Esophagus (tissue), 2 donors: Measurements from ENCODE around the gene RPL11. TPM values are rescaled to one million over a fixed set of nuclear protein-coding genes. Genes with fewer than 3 reads are reported as not detected.

ENCODE experiments used
- H3K27ac ChIP-seq, 2 donors: one replicate each; pipeline ENCODE4 v1.5.1; 2013; ENCODE audit warnings: low read depth in 2 of 2, mild to moderate bottlenecking in 2 of 2, inconsistent platforms in 1 of 2, low read length in 1 of 2, moderate library complexity in 1 of 2
- H3K27me3 ChIP-seq, 2 donors: one replicate each; pipeline ENCODE4 v1.6.1; 2013; ENCODE audit warnings: low read length in 2 of 2, control low read depth in 1 of 2, mild to moderate bottlenecking in 1 of 2; ENCODE audit not compliant: insufficient read depth in 2 of 2, control insufficient read depth in 1 of 2
- H3K36me3 ChIP-seq, 2 donors: one replicate each; pipeline ENCODE4 v1.6.1; 2013; ENCODE audit warnings: low read length in 1 of 2; ENCODE audit not compliant: control insufficient read depth in 2 of 2, insufficient read depth in 2 of 2
- H3K4me1 ChIP-seq, 2 donors: one replicate each; pipeline ENCODE4 v1.6.1; 2013; ENCODE audit warnings: low read length in 1 of 2; ENCODE audit not compliant: control insufficient read depth in 2 of 2, insufficient read depth in 2 of 2
- H3K4me3 ChIP-seq, 2 donors: one replicate each; pipeline ENCODE4 v1.5.1; 2013; ENCODE audit warnings: low read length in 2 of 2, mild to moderate bottlenecking in 2 of 2, low read depth in 1 of 2, moderate library complexity in 1 of 2
- H3K9me3 ChIP-seq, 2 donors: one replicate each; pipeline ENCODE4 v1.6.1; 2013; ENCODE audit warnings: mild to moderate bottlenecking in 2 of 2, low read depth in 1 of 2, low read length in 1 of 2, moderate library complexity in 1 of 2; ENCODE audit not compliant: control insufficient read depth in 2 of 2, insufficient read depth in 1 of 2
- WGBS, 2 donors: extraction: QIAGEN DNeasy Blood & Tissue Kit; methylation state at CpG; one replicate each; pipeline ENCODE4 v1.1.7; 2013; 5-methylcytosine and 5-hydroxymethylcytosine counted together
- polyA plus RNA-seq, 2 donors: library from polyadenylated mRNA; stranded (reverse); fragments of 200-250 nt; gene quantifications; one replicate each; pipeline ENCODE4 v1.2.3, GENCODE V29; 2013
- donor health status: healthy with polysubstance abuse.
- donor health status: Bipolar disorder and iron deficiency.

Gene RPL11
- polyA plus RNA-seq, 2 donors, result 2,294 to 2,445 TPM

DNA sequence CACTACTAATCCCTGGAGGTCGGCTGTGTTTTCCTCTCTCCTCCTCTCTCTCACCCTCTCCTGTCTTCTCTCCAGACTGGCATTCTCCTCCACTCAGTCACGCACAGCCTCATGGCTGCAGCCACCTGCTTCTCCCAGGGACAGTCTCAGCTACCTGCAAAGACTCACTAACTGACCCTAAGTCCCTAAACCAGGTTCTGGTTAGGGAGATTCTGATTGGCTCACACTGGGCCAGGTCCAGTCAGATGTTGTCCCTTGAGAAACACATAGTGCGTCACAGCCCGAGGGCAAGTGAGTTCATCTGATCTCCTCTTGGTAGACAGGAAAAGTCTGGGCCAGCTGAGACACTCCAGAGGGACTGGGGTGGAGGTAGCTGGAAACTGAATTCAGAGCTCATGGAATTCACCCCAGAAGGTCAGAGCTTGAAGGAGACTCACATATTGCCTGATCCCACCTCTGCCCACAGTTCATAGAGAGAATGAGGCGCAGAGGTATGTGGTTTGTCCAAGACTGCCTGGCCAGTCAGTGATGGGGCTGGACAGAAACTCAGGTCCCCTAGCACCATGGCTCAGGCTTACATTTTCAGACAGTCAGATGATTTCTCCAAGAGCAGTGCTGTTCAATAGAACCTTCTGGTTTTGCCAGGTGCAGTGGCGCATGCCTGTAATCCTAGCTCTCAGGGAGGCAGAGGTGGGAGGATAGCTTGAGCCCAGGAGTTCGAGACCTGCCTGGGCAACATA is 40.4 kb upstream of the RPL11 start:
- Histone ChIP-seq H3K27ac (no peak overlapping the region), H3K9me3 (no peaks in the 10 kb centered on the region), H3K4me3 (no peak overlapping the region), H3K36me3 (no peaks in the 10 kb centered on the region), H3K27me3 (no peaks in the 10 kb centered on the region), H3K4me1 (no peaks in the 10 kb centered on the region)
- 60 to 62% methylated on average over 7 of the region's 7 CpGs for WGBS, 2 donors

DNA sequence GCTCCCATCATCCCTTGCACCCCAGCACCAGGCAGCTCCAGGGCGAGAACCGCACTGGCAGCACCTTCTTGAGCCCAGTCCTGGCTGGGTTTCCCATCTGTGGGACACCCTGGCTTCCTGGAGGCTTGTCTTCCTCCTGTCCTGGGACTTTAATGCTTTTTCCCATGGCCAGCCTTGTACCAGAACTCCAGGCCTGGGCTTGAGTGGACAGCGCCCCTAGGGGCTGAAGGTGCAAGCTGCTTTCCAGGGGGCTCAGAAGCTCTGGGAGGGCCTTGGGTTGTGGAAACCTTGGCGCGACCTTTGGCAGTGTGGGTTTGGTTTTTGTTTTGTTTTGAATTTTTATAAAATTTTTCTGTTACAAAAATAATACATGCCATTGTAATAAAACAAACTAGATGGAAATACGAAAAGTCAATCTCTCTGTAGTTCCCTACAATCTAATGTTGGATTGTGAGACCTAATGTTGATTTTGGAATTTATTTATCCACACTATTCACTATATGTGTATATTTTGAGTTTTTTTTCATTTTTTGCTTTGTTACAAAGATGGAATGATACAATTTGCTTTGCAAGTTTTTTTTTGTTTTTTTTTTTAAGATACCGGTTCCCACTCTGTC is 33.8 kb upstream of the RPL11 start:
- 50 to 53% methylated on average over 7 of the region's 7 CpGs for WGBS, 2 donors
- no peaks in the 10 kb centered on the region for H3K36me3 ChIP-seq
- H3K27me3 ChIP-seq, result no peaks in the 10 kb centered on the region
- H3K9me3 ChIP-seq, result peaks cover 0 to 3% of the 10 kb centered on the region in 2 donors
- H3K4me3 ChIP-seq, result no peak overlapping the region
- H3K4me1 ChIP-seq, result no peaks in the 10 kb centered on the region
- H3K27ac ChIP-seq, result no peak overlapping the region

DNA sequence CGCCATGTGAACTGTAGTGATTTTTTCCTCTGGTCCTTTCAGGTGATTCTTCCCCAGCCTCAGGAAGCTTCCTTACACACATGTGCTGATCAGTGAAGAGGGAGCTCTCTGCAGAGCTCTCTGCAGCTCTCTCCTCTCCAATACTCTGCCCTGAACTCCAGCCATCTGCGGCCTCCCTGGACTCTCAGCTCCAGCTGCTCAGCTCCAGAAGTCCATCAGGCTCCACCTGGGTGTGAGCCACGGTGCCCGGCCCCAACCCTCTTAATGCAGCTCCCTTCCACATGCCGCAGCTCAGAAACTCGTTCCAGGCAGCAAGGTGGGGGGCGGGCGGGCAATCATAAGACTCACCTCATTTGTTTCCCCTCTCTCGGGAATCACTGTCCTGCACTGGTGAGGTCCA is 30.9 kb upstream of the RPL11 start:
- Histone ChIP-seq H3K9me3 (peaks cover 0 to 3% of the 10 kb centered on the region in 2 donors), H3K4me3 (no peak overlapping the region), H3K27me3 (no peaks in the 10 kb centered on the region), H3K27ac (no peak overlapping the region), H3K4me1 (no peaks in the 10 kb centered on the region), H3K36me3 (no peaks in the 10 kb centered on the region)
- 81 to 86% methylated on average over 9 of the region's 9 CpGs for WGBS, 2 donors

GRCh38 chr1:23661887-23662286 is 29.7 kb upstream of the RPL11 start:
- Histone ChIP-seq H3K4me1 (no peaks in the 10 kb centered on the region), H3K27ac (no peak overlapping the region), H3K27me3 (no peaks in the 10 kb centered on the region), H3K4me3 (no peak overlapping the region), H3K9me3 (peaks cover 0 to 2% of the 10 kb centered on the region in 2 donors), H3K36me3 (no peaks in the 10 kb centered on the region)
- WGBS, 2 donors, result 58 to 64% methylated on average over 4 of the region's 4 CpGs

DNA sequence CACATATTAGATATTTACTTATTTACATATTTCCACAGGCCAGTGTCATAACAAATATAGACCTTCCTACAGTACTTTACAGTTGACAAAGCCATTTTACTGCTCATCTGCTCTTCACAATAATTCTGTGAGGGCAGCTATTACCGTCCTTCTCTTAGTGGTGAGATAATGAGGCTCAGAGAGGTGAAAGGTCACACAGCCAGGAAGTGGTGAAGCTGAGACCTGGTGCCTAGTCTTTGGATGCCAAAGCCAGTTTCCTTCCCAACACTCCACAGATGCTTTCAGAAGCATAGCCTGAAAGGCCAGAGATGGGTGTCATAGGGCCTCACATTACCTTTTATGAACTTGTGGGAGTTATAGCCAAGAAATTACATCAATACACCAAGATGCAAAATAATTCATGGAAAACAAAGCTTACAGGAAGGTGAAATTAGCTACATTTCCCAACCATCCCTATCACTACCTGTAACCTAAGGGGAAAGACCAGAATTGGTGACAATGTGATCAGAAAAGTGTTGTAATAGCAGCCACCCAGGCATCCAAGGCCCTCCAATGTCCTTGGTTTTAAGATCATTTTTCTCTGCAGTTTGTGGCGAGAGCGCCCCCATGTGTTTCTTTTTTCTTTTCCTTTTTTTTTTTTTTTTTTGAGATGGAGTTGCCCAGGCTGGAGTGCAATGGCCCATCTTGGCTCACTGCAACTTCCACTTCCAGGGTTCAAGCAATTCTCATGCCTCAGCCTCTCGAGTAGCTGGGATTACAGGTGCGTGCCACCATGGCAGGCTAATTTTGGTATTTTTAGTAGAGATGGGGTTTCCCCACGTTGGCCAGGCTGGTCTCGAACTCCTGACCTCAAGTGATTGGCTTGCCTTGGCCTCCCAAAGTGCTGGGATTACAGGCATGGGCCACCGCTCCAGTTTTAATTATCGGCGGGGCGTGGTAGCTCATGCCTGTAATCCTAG is 26.5 kb upstream of the RPL11 start:
- no peaks in the 10 kb centered on the region for H3K36me3 ChIP-seq
- H3K27me3 ChIP-seq, result no peaks in the 10 kb centered on the region
- H3K27ac ChIP-seq, result no peak overlapping the region
- 72 to 75% methylated on average over 11 of the region's 11 CpGs for WGBS, 2 donors
- no peaks in the 10 kb centered on the region for H3K4me1 ChIP-seq
- H3K4me3 ChIP-seq, result no peak overlapping the region
- no peaks in the 10 kb centered on the region for H3K9me3 ChIP-seq

DNA sequence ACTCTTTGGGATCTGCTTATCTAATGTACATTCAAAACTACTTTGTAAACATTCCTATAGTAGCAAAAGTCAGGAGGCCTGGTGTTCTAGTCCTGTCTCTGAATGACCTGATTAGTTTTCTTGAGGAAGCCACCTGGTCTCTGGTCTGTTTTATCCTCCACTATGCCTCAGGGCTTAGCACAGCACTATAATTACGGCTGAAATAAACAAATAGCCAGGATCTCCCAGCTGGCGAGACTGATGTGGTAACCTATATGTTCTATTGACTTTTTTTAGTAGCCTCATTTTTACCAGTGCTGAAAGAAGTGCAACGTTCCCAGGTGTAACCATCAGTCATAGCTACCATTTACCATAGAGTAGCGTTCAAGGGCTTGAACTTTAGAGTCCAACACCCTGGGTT is 24.2 kb upstream of the RPL11 start:
- no peak overlapping the region for H3K4me3 ChIP-seq
- no peaks in the 10 kb centered on the region for H3K36me3 ChIP-seq
- H3K27ac ChIP-seq, result no peak overlapping the region
- 60 to 74% methylated on average over 4 of the region's 4 CpGs for WGBS, 2 donors
- no peaks in the 10 kb centered on the region for H3K4me1 ChIP-seq
- no peaks in the 10 kb centered on the region for H3K9me3 ChIP-seq
- no peaks in the 10 kb centered on the region for H3K27me3 ChIP-seq

DNA sequence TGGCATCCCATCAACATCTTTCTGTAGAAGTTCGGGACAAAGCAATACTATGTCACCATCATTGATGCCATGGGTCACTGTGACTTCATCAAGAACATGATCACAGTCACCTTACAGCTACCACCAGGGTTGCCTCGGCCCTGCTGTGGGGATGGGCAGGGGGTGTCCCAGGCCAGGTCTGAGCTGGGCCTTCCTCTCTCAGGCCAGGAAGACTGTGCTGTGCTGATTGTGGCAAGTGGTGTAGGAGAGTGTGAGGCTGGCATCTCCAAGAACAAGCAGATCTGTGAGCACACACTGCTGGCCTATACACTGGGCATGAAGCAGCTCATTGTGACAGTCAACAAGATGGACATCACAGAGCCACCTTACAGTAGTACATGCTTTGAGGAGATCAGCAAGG is 20.9 kb upstream of the RPL11 start:
- Histone ChIP-seq H3K36me3 (no peaks in the 10 kb centered on the region), H3K27me3 (no peaks in the 10 kb centered on the region), H3K4me3 (no peak overlapping the region), H3K4me1 (no peaks in the 10 kb centered on the region), H3K9me3 (no peaks in the 10 kb centered on the region), H3K27ac (no peak overlapping the region)
- 84 to 88% methylated on average over 2 of the region's 2 CpGs for WGBS, 2 donors

DNA sequence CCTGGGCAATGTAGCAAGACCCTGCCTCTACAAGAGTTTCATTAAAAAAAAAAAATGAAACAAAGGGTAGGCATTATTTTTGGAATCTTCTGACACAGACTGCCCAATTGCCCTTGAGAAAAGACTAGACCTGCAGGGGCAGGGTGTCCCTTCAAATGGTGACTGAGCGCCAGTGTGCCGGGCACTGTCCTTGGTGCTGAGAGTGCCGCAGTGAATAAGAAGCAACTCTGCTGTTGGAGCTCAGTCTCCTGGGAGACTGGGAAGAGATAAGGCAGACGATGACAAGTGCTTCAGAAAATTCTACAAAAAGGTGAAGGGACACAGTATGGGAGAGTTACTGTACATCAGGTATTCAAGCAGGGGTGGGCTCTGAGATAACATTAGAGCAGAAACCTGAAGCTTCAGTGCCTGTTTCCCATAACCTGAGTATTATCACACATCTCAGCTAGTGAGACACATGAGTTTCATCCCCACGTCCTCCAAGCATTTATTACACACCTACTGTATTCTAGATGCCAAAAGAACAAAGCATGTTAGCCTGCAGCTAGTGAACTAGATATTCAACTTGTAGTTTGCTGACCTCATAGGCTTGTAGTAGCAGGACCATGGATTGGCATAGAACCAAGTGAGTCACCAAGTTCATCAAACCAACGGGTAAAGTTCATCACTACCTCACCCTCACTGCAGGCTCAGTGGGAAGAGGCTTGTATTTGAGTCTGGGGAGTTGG is 18.4 kb upstream of the RPL11 start:
- Histone ChIP-seq H3K4me1 (no peaks in the 10 kb centered on the region), H3K36me3 (no peaks in the 10 kb centered on the region), H3K9me3 (no peaks in the 10 kb centered on the region), H3K27me3 (no peaks in the 10 kb centered on the region), H3K27ac (peak overlapping the region in 1 of 2 donors; percentile 78), H3K4me3 (no peak overlapping the region)
- 9% methylated on average over 6 of the region's 6 CpGs for WGBS, 2 donors

GRCh38 chr1:23679815-23680214 is 11.8 kb upstream of the RPL11 start:
- Histone ChIP-seq H3K9me3 (no peaks in the 10 kb centered on the region), H3K36me3 (no peaks in the 10 kb centered on the region), H3K4me1 (peaks cover 0 to 2% of the 10 kb centered on the region in 2 donors), H3K27me3 (no peaks in the 10 kb centered on the region), H3K4me3 (no peak overlapping the region), H3K27ac (no peak overlapping the region)
- WGBS, 2 donors, result 90 to 92% methylated on average over 4 of the region's 4 CpGs
